ENCODE results near the gene LENG8. TPM values are rescaled to one million over a fixed set of nuclear protein-coding genes. Genes with fewer than 3 reads are reported as not detected.

The LENG8 gene
- total and polyA plus RNA-seq, 2 of the 13 experiments (the other 11 are each of a cell fraction or from before 2014, with no cell fraction given): 14.3 to 41.9 TPM

- TF ChIP-seq DZIP1 (CRISPR knock-in tag; IDR thresholded peaks at IDR 0.05) (0 out of 2 replicates have a peak, but pooled peaks have one; percentile 33), ZBTB34 (CRISPR knock-in tag; IDR thresholded peaks at IDR 0.05) (no peak), TEAD3 (CRISPR knock-in tag; optimal IDR thresholded peaks at IDR 0.05; ENCODE audit: borderline replicate concordance) (peak; percentile 33), ZNF768 (CRISPR knock-in tag; IDR thresholded peaks at IDR 0.05) (peak; percentile 45; the same call in 1 of the 2 replicates), CREM (IDR thresholded peaks at IDR 0.05) (peak; percentile 5), CREM (CRISPR knock-in tag; IDR thresholded peaks at IDR 0.05) (no peak), ZXDC (CRISPR knock-in tag; IDR thresholded peaks at IDR 0.05) (no peak), ZNF710 (CRISPR knock-in tag; IDR thresholded peaks at IDR 0.05; ENCODE audit: borderline replicate concordance) (peak; percentile 24; the same call in 1 of the 2 replicates), ZBTB10 (CRISPR knock-in tag; IDR thresholded peaks at IDR 0.05; ENCODE audit: borderline replicate concordance) (no peak), E2F5 (CRISPR knock-in tag; conservative IDR thresholded peaks at IDR 0.05) (0 out of 2 replicates have a peak, but pooled peaks have one; percentile 21), ZNF883 (CRISPR knock-in tag; IDR thresholded peaks at IDR 0.05; ENCODE audit: not compliant biosample characterization) (no peak), ZNF275 (CRISPR knock-in tag; IDR thresholded peaks at IDR 0.05; ENCODE audit: borderline replicate concordance) (0 out of 2 replicates have a peak, but pooled peaks have one; percentile 13), ZFP36L2 (CRISPR knock-in tag; IDR thresholded peaks at IDR 0.05) (0 out of 2 replicates have a peak, but pooled peaks have one; percentile 52), PHF5A (CRISPR knock-in tag; IDR thresholded peaks at IDR 0.05; ENCODE audit: low read depth, unreplicated experiment) (no peak)
Measured at GRCh38 chr19:54463531-54464043, 14.6 kb downstream of the LENG8 start, which contains the start of gene LENG9 (continued).

All from HepG2 (cell line).